GM12892 (cell line): ENCODE data around the gene ZNF334.

Experiments
- POLR2A ChIP-seq: IDR thresholded peaks from 2 replicates; pipeline ENCODE4 v1.6.1; 2011; ENCODE audit warnings: low read depth, low read length, control low read depth
- TAF1 ChIP-seq: IDR thresholded peaks from 2 replicates; pipeline ENCODE4 v1.6.1; 2011; ENCODE audit warnings: low read depth, mild to moderate bottlenecking, control low read depth, low read length, borderline replicate concordance

DNA sequence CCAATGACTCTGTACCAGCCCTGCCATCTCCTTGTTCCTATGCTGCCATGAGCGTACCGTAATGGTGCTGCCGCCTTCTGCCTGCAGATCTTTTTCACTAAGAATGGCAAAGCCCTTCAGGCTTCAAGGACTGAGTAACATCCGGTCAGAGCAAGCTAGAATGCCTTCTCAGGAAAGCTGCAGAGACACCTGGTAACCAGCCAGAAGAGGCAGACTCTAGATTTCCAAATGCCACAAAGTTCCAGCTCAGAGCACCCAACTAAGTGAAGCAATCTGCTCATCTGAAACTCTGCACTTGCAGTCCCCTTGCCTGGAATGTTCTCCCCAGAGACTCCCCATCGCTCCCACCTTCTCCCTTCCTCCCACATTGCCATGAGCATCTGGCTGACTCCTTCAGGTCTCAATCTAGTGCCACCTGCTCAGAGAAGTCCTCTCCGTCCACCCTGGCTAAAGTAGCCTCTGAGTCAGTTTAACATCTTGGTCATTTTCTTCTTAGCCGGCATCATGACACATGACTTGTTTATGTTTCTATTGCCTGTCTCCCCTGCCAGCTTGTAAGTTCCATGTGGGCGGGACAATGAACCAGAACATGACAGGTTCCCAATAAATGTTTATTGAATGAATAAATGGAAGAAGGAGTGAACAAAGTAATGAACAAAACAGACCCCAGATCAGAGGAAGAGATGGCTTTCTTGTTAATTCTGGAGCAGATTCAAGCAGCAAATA, 44.0 kb upstream of the ZNF334 start:
- TF ChIP-seq TAF1 = no peak
- TF ChIP-seq POLR2A = no peak
